Neural cell (in vitro differentiated cells): ENCODE data around the gene NRP1. TPM values are rescaled to one million over a fixed set of nuclear protein-coding genes. Genes with fewer than 3 reads are reported as not detected.

ENCODE experiments used
- H2AFZ ChIP-seq: fragments of 200-600, 300-800 bp; sonication (generic), shearing (Covaris generic); 2 replicates; pipeline ENCODE4 v1.6.0; 2014; ENCODE audit warnings: low read depth, mild to moderate bottlenecking, antibody characterized with exemption, low read length, moderate library complexity
- H3F3A ChIP-seq: fragments of 200-600 bp; shearing (Covaris generic); 2 replicates; pipeline ENCODE4 v1.6.1; 2016; ENCODE audit warnings: mild to moderate bottlenecking, moderate library complexity, mixed read lengths, antibody characterized with exemption, low read length; ENCODE audit not compliant: insufficient read depth, poor library complexity, severe bottlenecking
- H3K27ac ChIP-seq: fragments of 200-600, 300-800 bp; sonication (generic), shearing (Covaris generic); 2 replicates; pipeline ENCODE4 v1.5.1; 2014; ENCODE audit warnings: mild to moderate bottlenecking, low read length, moderate library complexity
- H3K27me3 ChIP-seq: fragments of 300-800, 200-600 bp; sonication (generic), shearing (Covaris generic); 2 replicates; pipeline ENCODE4 v1.6.0; 2014; ENCODE audit warnings: mild to moderate bottlenecking, low read depth, low read length, moderate library complexity; ENCODE audit not compliant: insufficient read depth
- H3K36me3 ChIP-seq: fragments of 300-800, 200-600 bp; sonication (generic), shearing (Covaris generic); 2 replicates; pipeline ENCODE4 v1.5.1; 2014; ENCODE audit warnings: mild to moderate bottlenecking, antibody characterized with exemption, low read length, moderate library complexity; ENCODE audit not compliant: insufficient read depth
- H3K4me2 ChIP-seq: fragments of 300-800, 200-600 bp; sonication (generic), shearing (Covaris generic); 2 replicates; pipeline ENCODE4 v1.6.0; 2014; ENCODE audit warnings: mild to moderate bottlenecking, low read length
- H3K4me3 ChIP-seq: fragments of 300-800, 200-600 bp; sonication (generic), shearing (Covaris generic); 2 replicates; pipeline ENCODE4 v1.5.1; 2014; ENCODE audit warnings: mild to moderate bottlenecking, low read length, moderate library complexity
- H3K79me2 ChIP-seq: fragments of 200-600 bp; shearing (Covaris generic); replicated peaks from 2 replicates; pipeline ENCODE4 v1.6.0; 2014; ENCODE audit warnings: mild to moderate bottlenecking, low read length, moderate library complexity; ENCODE audit not compliant: insufficient read depth
- H3K9ac ChIP-seq: fragments of 300-800, 200-600 bp; sonication (generic), shearing (Covaris generic); 2 replicates; pipeline ENCODE4 v1.6.1; 2016; ENCODE audit warnings: mild to moderate bottlenecking, low read length, mixed read lengths
- H3K9me2 ChIP-seq: fragments of 200-600 bp; shearing (Covaris generic); 2 replicates; pipeline ENCODE4 v1.6.1; 2016; ENCODE audit warnings: mild to moderate bottlenecking, low read length, mixed read lengths; ENCODE audit not compliant: insufficient read depth
- H3K9me3 ChIP-seq: fragments of 200-600, 300-800 bp; sonication (generic), shearing (Covaris generic); 2 replicates; pipeline ENCODE4 v1.6.1; 2016; ENCODE audit warnings: mild to moderate bottlenecking, mixed run types, low read length, moderate library complexity, mixed read lengths
- H4K20me1 ChIP-seq: fragments of 200-600 bp; shearing (Covaris generic); 2 replicates; pipeline ENCODE4 v1.6.1; 2016; ENCODE audit warnings: mild to moderate bottlenecking, mixed run types; ENCODE audit not compliant: insufficient read depth
- EP300 ChIP-seq: fragments of 450-650 bp; conservative IDR thresholded peaks from 2 replicates; pipeline ENCODE4 v1.6.1; 2014; ENCODE audit warnings: antibody characterized with exemption, mild to moderate bottlenecking, moderate library complexity; ENCODE audit not compliant: poor library complexity, severe bottlenecking
- EZH2 ChIP-seq: fragments of 200-600, 300-800 bp; shearing (Covaris generic), sonication (generic); IDR thresholded peaks from 2 replicates; pipeline ENCODE4 v1.6.1; 2014; ENCODE audit warnings: antibody characterized with exemption, low read length, borderline replicate concordance, mild to moderate bottlenecking; ENCODE audit not compliant: insufficient read depth, poor library complexity, severe bottlenecking
- MXI1 ChIP-seq: fragments of 450-650 bp; conservative IDR thresholded peaks from 2 replicates; pipeline ENCODE4 v1.6.1; 2014; ENCODE audit warnings: antibody characterized with exemption, mild to moderate bottlenecking; ENCODE audit not compliant: poor library complexity, severe bottlenecking
- POLR2AphosphoS5 ChIP-seq: IDR thresholded peaks from 2 replicates; pipeline ENCODE4 v1.6.1; 2012
- RAD21 ChIP-seq: fragments of 450-650 bp; conservative IDR thresholded peaks from 2 replicates; pipeline ENCODE4 v1.6.1; 2014; ENCODE audit warnings: antibody characterized with exemption, mild to moderate bottlenecking, moderate library complexity
- REST ChIP-seq: IDR thresholded peaks from 2 replicates; pipeline ENCODE4 v1.6.1; 2012; ENCODE audit warnings: borderline replicate concordance
- SMC3 ChIP-seq: fragments of 450-650 bp; conservative IDR thresholded peaks from 2 replicates; pipeline ENCODE4 v1.6.1; 2014; ENCODE audit warnings: antibody characterized with exemption, mild to moderate bottlenecking, moderate library complexity; ENCODE audit not compliant: poor library complexity
- TAF1 ChIP-seq: IDR thresholded peaks from 2 replicates; pipeline ENCODE4 v1.6.1; 2012; ENCODE audit warnings: low read depth
- polyA plus RNA-seq: library from polyadenylated mRNA; depleted of rRNA; stranded (reverse); fragments of >200 nt; gene quantifications from 2 replicates; pipeline ENCODE4 v1.2.3, GENCODE V29; 2014
- TF ChIP-seq, protein P1 (sequence below): fragments of 450-650 bp; IDR thresholded peaks from 2 replicates; pipeline ENCODE4 v1.5.1; 2014; ENCODE audit warnings: antibody characterized with exemption, mild to moderate bottlenecking, moderate library complexity; ENCODE audit not compliant: poor library complexity, severe bottlenecking

NRP1 gene
- polyA plus RNA-seq, 1 donor from 2014 or later, result 23.2 TPM

- Histone ChIP-seq H4K20me1 (no peaks in the 10 kb centered on the region), H3F3A (no peaks in the 10 kb centered on the region), H3K36me3 (no peaks in the 10 kb centered on the region), H3K9me3 (no peaks in the 10 kb centered on the region), H3K4me2 (no peak overlapping the region), H2AFZ (no peak overlapping the region), H3K4me3 (no peak overlapping the region), H3K27ac (no peak overlapping the region), H3K9me2 (no peaks in the 10 kb centered on the region), H3K79me2 (no peaks in the 10 kb centered on the region), H3K9ac (no peak overlapping the region), H3K27me3 (no peaks in the 10 kb centered on the region)
- TF ChIP-seq MXI1 (no peak), EZH2 (no peak), SMC3 (no peak), RAD21 (no peak), REST (no peak), TAF1 (no peak), POLR2AphosphoS5 (no peak), EP300 (no peak)
- TF ChIP-seq, protein P1, sequence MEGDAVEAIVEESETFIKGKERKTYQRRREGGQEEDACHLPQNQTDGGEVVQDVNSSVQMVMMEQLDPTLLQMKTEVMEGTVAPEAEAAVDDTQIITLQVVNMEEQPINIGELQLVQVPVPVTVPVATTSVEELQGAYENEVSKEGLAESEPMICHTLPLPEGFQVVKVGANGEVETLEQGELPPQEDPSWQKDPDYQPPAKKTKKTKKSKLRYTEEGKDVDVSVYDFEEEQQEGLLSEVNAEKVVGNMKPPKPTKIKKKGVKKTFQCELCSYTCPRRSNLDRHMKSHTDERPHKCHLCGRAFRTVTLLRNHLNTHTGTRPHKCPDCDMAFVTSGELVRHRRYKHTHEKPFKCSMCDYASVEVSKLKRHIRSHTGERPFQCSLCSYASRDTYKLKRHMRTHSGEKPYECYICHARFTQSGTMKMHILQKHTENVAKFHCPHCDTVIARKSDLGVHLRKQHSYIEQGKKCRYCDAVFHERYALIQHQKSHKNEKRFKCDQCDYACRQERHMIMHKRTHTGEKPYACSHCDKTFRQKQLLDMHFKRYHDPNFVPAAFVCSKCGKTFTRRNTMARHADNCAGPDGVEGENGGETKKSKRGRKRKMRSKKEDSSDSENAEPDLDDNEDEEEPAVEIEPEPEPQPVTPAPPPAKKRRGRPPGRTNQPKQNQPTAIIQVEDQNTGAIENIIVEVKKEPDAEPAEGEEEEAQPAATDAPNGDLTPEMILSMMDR, result no peak
Measured at GRCh38 chr10:33368086-33368485, 33.6 kb upstream of the NRP1 start.

GRCh38 chr10:33365871-33366411 is 31.5 kb upstream of the NRP1 start:
- Histone ChIP-seq H2AFZ (no peak overlapping the region), H3K4me2 (no peak overlapping the region), H3K27me3 (no peaks in the 10 kb centered on the region), H3K27ac (no peak overlapping the region), H4K20me1 (no peaks in the 10 kb centered on the region), H3K9me3 (no peaks in the 10 kb centered on the region), H3K9me2 (no peaks in the 10 kb centered on the region), H3F3A (no peaks in the 10 kb centered on the region), H3K4me3 (no peak overlapping the region), H3K79me2 (no peaks in the 10 kb centered on the region), H3K36me3 (no peaks in the 10 kb centered on the region), H3K9ac (no peak overlapping the region)
- TF ChIP-seq SMC3, result no peak
- no peak for TF ChIP-seq REST
- TF ChIP-seq EZH2, result no peak
- TF ChIP-seq MXI1, result no peak
- no peak for TF ChIP-seq EP300
- no peak for TF ChIP-seq TAF1
- TF ChIP-seq, protein P1, result no peak
- no peak for TF ChIP-seq RAD21
- TF ChIP-seq POLR2AphosphoS5, result no peak
